Stimulated activated CD4-positive, alpha-beta T cell treated with anti-CD3 and anti-CD28 coated beads, Interleukin-2, amount 100 ng/mL, for 4 hours (primary cell): ENCODE measurements around the gene SHLD1.
"Not testable (repeated sequence)": the region's sequence is repeated elsewhere in the genome, so short reads cannot be mapped to it uniquely, and the experiment has no call there.

Experiments
- DNase-seq: peaks from one replicate; pipeline ENCODE4 v3.0.0-alpha.2; 2020; ENCODE audit warnings: low read depth

Gene SHLD1

DNA sequence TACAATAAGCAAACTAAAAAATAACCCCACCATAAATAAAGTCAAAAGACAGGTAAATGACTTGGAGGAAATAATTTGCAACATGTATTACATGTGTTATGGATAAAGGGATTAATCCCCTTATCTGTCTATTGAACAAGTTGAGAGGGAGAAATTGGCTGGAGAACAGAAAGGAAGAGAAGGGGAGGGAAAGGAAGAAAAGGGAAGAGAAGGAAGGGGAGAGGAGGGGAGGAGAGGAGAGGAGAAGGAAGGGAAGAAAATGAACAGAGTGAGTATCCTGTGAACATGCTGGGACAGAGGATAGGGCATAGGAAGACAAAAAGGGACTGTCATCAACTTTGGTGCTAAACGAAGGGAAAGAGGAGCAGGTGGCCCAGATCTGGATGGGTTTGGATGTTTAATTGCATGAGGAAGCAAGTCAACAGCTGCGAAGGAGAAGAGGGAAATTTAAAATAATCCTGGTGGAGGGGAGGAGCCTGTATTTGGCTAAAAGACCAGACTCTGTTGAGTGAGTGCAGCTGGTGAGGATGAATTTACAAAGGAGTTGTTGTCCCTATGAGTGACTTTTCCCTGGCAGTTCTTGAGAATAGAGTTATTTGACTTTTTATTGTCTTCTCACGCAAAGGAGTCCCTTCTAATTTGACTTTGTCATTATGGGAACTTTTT lies 14.2 kb upstream of the SHLD1 start:
- DNase-seq = no peak

GRCh38 chr20:5737619-5737953 lies 12.6 kb upstream of the SHLD1 start:
- no peak for DNase-seq

DNA sequence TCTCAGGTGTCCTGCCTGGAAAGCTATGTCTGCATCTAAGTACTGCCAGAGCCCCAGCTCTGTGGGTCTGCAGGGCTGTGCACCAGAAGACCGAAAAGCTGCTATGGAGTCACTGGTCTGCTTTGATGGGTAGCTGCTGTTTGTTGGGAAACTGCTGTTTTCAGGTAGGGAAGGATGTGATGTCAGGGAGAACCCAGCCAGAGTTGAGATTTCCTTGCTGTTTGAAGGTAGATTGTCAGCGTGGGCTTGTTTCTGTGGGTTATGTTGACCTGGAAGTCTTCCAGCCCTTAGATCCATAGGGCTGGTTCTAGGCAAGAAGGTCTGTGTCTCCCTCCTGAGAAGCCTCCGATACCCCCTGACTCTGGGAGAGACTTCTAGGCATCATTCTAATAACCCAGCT lies 12.2 kb upstream of the SHLD1 start:
- no peak for DNase-seq

DNA sequence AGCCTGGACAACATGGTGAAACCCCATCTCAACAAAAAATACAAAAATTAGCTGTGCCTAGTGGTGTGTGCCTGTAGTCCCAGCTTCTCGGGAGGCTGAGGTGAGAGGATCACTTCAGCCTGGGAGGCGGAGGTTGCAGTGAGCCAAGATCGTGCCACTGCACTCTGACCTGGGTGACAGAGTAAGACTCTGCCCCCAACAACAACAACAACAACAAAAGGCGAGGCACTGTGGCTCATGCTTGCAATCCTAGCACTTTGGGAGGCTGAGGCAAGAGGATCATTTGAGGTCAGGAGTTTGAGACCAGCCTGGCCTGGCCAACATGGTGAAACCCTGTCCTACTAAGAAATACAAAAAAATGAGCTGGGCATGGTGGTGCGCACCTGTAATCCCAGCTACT lies 9.6 kb upstream of the SHLD1 start:
- not testable (repeated sequence) for DNase-seq

- DNase-seq = no peak
These were observed 9.1 kb upstream of the SHLD1 start for GRCh38 chr20:5741089-5741488.

GRCh38 chr20:5742041-5742440 lies 8.2 kb upstream of the SHLD1 start:
- no peak for DNase-seq

DNA sequence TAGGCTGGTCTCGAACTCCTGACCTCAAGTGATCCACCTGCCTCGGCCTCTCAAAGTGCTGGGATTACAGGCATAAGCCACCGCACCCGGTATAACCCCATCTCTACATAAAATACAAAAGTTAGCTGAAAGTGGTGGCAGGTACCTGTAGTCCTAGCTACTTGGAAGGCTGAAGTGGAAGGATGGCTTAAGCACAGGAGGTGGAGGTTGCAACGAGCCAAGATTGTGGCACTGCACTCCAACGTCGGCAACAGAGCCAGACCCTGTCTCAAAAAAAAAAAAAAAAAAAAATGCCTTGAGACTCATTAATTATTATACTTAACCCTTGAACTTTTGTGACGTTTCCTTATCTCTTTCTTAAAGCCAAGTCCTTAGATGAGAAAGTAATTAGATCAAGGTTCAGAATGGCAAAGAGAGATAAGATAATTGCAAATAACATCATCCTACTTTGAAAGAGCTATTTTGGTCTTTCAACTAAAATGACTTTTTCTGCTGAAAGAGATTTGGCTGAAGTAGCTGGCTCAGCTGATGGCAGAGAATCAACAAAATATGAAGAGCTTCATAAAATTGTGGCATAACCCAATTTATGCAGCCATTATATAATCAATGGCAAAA lies 4.7 kb upstream of the SHLD1 start:
- DNase-seq = no peak

GRCh38 chr20:5746064-5746463 lies 4.1 kb upstream of the SHLD1 start:
- DNase-seq = no peak

DNA sequence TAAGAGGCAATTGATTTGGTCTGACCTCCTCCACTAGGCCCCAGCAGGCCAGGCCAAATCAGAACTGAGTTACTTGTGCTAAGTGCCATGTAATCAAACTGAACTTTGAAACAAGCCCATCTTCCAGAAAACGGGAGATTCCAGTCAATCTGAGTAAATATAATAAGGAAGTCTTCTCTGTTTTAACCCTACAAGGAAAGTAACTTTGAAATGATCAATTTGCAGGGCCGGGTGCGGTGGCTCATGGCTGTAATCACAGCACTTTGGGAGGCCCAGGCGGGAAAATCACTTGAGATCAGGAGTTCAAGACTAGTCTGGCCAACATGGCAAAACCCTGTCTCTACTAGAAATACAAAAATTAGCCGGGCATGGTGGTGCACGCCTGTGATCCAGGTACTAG lies 2.0 kb upstream of the SHLD1 start:
- no peak for DNase-seq

DNA sequence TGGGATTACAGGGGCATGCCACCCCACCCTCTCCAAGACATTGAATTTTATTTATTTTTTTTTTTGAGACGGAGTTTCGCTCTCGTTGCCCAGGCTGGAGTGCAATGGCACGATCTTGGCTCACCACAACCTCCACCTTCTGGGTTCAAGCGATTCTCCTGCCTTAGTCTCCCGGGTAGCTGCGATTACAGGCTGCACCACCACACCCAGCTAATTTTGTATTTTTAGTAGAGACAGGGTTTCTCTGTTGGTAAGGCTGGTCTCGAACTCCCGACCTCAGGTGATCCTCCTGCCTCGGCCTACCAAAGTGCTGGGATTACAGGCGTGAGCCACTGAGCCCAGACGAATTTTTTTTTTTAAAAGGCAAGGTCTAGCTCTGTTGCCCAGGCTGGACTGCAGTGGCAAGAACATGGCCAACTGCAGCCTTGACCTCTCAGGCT lies 669 bp upstream of the SHLD1 start:
- DNase-seq = not testable (repeated sequence)

DNA sequence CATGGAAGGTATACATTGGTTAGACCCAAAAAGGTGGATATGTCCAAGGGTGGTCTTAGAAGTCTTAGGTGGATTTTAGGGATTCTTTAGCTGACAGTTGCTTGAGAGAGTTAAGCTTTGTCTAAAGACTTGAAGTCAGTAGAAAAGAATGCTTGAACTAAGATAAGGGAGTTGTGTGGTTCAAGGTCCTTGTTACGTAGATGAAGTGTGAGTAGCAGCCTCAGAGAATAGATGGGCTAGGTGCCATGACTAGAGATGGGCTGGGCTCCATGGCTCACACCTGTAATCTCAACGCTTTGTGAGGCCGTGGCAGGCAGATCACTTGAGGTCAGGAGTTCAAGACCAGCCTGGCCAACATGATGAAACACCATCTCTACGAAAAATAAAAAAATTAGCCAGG lies 1.7 kb downstream of the SHLD1 start:
- no peak for DNase-seq

GRCh38 chr20:5753814-5754213 lies 3.6 kb downstream of the SHLD1 start:
- no peak for DNase-seq

DNA sequence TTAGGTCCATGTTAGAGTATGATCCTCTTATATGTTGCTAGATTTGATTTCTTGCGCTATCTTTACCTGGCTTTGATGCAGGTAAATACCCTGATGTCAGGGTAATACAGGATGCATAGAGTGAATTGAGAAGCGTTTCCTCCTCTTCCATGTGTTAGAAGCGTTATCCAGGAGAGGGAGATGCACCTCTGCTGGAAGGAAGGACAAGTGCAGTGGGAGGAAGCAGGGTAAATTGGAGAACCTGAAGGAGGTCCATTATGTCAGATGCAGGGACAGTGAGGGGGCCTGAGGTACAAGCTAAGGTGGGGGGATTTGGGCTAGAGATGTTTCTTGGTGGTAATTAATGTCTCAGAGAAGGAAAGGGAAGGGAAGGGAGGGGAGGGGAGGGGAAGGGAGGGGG lies 7.7 kb downstream of the SHLD1 start:
- DNase-seq = no peak

DNA sequence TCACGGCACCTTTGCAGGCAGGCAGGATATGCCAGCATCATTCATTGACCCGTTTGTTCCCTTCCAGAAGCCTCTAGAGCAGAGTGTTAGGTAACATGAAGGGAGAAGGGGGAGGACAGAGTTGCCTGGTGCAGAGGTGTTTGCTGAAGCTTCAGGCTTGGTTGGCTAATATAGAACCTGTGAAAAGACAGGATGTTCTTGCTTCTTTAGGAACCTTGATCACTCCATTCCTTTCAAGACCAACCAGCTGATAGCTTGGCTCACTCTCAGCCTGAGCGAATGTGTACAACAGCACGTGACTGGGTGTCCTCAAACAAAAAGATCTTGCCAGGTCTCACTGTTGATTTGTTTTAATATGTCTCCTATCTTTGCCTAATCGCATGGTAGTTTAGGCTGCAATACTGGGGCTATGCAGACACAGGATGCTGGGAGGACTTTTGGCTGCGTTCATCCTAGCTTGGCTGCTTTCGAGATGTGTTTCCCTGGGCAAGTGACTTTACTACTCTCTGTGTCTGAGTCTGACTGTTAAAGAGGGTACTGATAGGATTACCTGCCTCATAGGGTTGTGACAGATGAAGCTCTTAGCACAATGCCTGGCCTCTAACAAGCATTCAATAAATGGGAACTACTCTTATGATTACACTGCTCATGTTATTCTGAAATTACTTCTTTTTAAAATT lies 16.0 kb downstream of the SHLD1 start:
- DNase-seq = no peak

- no peak for DNase-seq
These were observed 17.4 kb downstream of the SHLD1 start for GRCh38 chr20:5767493-5768098.

GRCh38 chr20:5770231-5770986 lies 20.2 kb downstream of the SHLD1 start:
- DNase-seq = no peak

- DNase-seq = no peak
These were observed 20.8 kb downstream of the SHLD1 start for GRCh38 chr20:5770987-5771318.

DNA sequence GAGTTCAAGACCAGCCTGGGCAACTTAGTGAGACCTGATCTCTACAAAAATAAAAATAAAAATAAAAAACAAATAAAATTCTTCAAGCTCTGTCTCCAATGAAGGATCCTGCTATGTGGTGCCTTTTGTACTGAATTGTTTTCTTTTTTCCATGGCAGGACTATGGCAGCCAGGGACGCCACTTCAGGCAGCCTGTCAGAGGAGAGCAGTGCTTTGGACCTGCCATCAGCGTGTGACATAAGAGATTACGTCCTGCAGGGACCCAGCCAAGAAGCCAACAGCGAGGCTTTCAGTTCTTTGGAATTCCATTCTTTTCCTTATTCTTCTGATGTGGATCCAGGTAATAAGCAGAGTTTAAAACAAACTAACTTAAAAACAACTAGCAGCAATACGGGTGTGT lies 22.5 kb downstream of the SHLD1 start:
- no peak for DNase-seq

DNA sequence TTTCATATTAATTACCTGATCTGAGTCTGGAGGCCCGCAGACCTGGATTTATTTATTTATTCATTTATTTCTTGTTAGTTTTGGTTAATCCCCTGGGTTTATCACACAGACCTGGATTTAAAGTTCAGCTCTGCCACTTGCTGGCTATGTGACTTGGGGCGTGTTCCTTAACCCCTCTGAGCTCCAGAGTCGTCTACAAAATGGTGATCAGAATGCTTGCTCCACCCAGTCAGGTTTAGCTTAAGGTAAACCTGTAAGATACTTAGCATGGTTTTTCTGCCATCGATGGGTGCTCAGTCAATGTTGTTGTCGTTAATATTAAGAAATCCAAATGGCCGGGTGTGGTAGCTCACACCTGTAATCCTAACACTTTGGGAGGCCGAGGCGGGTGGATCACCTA lies 23.4 kb downstream of the SHLD1 start:
- no peak for DNase-seq

- no peak for DNase-seq
These were observed 25.9 kb downstream of the SHLD1 start for GRCh38 chr20:5776077-5776476.

GRCh38 chr20:5779071-5779900 lies 29.1 kb downstream of the SHLD1 start:
- DNase-seq = no peak

DNA sequence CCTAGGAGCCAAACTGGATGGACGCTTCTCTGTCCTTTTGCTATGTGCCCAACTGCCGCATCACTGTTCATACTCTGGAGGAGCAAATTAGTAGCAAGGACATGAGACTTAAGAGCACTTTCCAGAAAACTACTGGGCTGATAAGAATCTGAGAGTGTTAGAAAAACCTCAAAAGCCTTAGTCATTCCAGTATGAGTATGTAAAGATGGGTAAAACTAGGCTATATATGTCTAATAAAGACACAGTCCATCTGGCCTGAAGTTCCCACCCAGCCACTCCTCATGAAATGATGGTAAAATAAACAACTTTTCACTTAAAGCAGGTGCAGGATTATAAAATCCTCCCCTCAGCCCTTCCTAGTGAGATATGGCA lies 30.6 kb downstream of the SHLD1 start:
- DNase-seq = no peak
